OCI-M1 (cell line): ENCODE results near the gene HUWE1.

ENCODE experiments used
- DNase-seq: peaks from one replicate; lab custom pipeline; 2025; lab: John Stamatoyannopoulos, UW

Gene HUWE1

GRCh38 chrX:53688300-53688699, 1.8 kb upstream of the HUWE1 start:
- DNase-seq, result no peak

DNA sequence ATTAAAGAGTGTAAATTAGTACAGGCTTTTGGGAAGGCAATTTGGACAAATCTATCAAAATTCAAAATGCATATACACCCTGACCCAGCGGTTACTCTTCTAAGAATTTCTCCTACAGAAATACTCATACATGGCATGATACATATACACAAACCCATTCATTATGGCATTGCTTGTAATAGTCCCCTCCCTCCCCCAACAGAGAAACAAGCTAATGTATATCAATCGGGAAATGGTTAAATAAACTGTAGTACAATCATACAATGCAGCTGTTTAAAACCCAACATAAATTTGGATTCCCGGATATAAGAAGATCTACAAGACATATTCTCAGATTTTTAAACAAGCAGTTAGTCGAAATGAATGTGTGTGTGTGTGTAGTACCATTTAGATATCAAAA, 808 bp downstream of the HUWE1 start:
- peak; percentile 64 for DNase-seq

DNA sequence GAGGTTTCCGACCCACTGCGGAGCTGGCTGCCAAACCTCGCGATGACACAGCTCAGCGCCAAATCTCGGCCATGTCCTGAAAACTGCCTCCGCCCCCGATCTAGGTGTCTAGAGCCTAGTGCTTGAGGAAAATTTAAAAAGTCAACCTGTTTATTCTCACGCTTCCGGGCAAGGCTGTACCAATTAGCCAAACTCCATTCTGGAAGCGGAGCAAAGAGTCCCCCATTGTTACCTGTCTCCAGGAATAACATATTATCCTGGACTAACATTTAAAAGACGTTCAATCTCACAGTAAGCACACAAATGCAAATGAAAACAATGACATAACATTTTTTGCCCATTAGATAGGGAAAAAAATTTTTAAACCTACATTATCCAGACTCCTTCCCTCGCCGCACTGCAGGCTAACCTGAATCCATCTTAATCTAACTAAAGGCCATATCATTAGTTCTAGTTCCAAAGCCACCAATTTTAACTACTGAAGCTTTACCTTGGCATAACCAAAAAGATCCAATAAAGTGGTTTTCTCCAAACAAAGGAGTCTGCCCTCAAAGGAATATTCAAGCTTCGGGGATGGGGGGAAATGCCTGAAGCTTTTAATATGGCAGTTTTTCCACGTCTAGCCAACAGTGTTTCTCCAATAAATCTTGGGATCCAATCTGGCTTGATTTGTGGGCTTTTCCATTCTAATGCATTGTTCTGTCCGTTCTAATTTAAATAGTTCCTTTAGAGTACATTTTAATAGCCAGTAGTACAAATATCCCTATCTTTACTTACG, 1.9 kb downstream of the HUWE1 start:
- DNase-seq, result no peak

GRCh38 chrX:53683556-53684414, 2.7 kb downstream of the HUWE1 start:
- peak; percentile 98 for DNase-seq

- DNase-seq, result peak; percentile 56
Measured at GRCh38 chrX:53682885-53683555, 3.5 kb downstream of the HUWE1 start.

- DNase-seq, result no peak
Measured at GRCh38 chrX:53681661-53682060, 4.9 kb downstream of the HUWE1 start.

DNA sequence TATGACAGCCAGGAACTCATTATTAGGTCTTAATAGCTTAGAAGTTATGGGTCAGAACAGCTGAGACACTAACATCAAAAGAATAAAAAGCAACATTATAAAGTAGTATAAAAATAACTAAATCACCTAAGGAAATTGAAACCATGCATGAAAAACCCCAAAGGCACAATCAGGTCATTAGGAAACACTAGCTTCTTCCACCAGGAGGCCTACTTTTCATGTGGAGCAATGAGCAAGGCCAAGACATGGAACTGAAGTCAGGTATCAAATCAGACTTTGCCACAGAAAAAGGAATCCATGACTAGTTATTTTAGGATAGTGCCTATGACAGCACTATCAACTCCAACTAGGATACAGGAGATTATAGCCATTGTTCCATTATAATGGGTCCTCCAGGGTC, 7.9 kb downstream of the HUWE1 start:
- DNase-seq, result peak; percentile 16

- DNase-seq, result no peak
Measured at GRCh38 chrX:53677286-53677685, 9.2 kb downstream of the HUWE1 start.

GRCh38 chrX:53674581-53674980, 11.9 kb downstream of the HUWE1 start:
- no peak for DNase-seq

DNA sequence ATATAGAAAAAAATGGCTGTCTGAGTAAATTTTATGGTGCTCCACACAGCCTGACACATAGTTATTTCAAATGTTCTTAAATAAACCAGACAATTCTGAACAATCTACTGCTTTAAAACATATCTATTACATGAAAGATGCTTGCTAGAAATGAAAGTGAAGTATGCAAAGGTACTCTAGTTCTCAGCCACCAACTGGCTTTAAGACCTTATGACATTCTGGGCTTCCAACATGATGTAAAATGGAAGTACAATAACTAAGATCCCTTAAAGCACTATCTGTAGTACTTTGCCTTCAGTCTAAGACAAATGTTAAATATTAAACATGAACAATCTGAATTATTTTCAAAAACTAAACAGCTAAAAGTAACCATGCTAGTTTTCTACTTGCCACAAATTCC, 17.3 kb downstream of the HUWE1 start:
- DNase-seq, result peak; percentile 6

- DNase-seq, result no peak
Measured at GRCh38 chrX:53666171-53666570, 20.3 kb downstream of the HUWE1 start.

DNA sequence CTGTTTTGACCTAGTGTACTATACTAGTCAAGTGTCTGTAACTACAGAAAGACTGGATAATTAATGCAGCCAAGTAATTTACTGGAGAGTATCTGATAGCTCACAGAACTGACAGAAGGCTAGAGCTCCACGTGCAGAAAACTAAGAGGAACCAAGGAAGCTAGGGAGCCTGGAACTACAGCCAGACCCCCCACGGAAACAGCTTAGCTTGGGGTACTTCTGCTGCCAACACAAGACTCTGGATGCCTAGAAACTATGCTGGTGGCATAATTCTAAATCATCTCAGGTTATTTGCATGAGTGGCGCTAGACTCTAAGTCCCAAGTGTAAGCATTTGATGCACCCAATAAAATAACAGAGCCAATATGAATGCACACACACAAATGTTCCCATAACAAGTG, 26.5 kb downstream of the HUWE1 start:
- DNase-seq, result no peak

DNA sequence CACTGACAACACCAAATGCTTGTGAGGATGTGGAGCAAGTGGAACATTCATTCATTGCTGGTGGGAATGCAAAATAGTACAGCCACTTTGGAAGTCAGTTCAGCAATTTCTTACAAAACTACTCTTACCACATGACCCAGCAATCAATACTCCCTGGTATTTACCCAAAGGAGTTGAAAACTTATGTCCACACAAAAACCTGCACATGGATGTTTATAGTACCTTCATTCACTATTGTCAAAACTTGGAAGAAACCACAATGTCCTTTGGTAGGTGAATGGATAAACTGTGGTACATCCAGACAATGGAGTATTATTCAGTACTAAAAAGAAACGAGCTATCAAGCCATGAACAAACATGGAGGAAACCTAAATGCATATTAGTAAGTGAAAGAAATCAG, 27.5 kb downstream of the HUWE1 start:
- no peak for DNase-seq

- DNase-seq, result no peak
Measured at GRCh38 chrX:53656845-53657244, 29.7 kb downstream of the HUWE1 start.

DNA sequence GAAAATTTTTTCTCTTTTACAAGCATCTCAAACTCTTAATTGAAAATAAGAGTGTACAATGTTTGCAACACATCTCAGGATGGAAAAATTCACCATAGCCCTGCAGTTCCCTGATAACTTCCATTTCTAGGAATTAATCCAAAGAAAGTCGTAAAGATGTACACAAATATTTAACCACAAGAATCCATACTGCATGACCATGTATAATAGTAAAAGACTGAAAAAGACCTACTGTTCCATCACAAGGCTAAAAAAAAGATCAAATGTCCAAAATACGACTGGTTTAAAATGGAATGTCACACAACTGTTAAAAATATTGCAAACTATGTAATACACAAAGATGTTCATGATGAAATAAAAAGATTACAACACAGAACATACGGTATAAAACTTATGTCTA, 32.1 kb downstream of the HUWE1 start:
- DNase-seq, result no peak

DNA sequence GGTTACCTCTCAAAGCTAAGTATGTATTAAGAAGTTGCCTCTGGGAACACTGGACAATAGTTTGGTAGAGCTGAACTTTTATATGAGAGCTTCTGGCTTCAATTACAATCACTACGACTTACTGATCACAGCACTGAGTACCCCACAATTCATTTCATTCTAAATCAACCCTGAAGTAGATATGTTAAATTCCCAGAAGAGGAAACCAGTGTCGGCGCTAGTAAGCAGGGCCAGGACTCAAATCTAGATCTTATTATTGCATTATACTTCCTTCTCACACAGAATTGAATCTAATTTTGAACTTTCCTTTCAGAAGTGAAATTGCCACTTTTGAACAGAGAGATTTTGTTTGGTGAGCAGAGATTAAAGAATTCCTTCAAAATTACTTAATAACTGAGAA, 41.8 kb downstream of the HUWE1 start:
- no peak for DNase-seq

GRCh38 chrX:53642337-53642736, 44.2 kb downstream of the HUWE1 start:
- DNase-seq, result no peak

DNA sequence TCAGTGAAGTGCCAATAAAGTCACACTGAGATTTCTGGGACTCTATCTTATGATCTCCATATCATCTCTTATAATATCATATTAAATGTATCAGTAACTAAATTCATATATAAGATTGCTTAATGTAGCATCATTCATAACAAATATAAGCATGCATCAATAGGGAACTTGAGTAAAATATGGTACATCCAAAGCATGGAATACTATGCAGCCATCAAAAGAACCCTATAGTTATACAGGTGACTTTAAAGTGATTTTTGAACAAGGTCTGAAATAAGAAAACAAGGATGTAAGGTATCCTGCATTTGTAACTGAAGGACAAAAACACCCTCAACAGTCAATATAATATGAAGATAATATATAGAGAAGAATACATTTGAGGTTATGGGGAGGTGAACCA, 47.3 kb downstream of the HUWE1 start:
- no peak for DNase-seq

DNA sequence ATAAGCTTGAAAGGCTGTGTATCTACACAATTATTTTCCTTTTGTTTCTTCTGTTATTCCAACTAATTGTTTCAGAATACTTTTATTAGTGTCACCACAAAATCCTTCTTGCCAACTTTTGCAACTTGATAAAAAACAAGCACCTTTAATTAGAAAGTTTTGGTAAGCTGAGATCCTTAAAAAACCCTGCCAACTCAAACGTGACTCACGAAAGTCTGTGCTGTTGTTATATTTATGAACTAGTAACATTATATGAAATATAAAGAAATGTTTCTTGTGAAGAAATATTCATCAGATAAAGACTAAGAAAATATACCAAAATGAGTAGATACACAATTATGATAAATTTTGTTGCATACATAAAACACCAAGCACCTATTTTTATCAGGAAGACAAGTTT, 49.0 kb downstream of the HUWE1 start:
- no peak for DNase-seq

DNA sequence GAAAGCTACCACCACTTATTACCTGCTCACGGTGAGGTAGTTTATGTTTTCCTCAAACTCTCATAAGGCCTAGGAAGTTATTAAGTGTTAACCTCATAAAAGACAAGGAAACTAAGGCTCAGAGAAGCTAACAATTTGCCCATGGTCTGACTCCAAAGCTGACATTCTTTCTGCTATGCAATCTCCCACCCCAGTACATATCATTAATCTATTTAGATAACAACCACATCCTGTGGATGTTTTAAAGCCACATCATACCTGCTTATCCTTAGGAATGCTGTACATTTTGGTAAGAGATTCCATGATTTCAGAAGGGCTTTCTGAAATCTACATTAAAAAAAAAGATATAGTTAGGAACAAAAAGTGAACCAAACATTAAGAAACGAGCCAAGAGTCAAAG, 55.4 kb downstream of the HUWE1 start:
- DNase-seq, result no peak

- no peak for DNase-seq
Measured at GRCh38 chrX:53630261-53630660, 56.3 kb downstream of the HUWE1 start.

- no peak for DNase-seq
Measured at GRCh38 chrX:53622431-53622830, 64.1 kb downstream of the HUWE1 start.
